ENCODE results near the gene CHST11.

GRCh38 chr12:104748790-104749189 lies 292.0 kb downstream of the CHST11 start:
- no peak for TF ChIP-seq POLR2AphosphoS5 (IDR thresholded peaks at IDR 0.05; ENCODE audit: borderline replicate concordance, low read depth, low read length)
- TF ChIP-seq FOXP2 (optimal IDR thresholded peaks at IDR 0.05; ENCODE audit: control extremely low read depth, extremely low read length, insufficient read depth) = no peak
